Esophagus squamous epithelium (tissue), 4 donors: Measurements from ENCODE around the gene EDEM2.
"Not testable (repeated sequence)": the region's sequence is repeated elsewhere in the genome, so short reads cannot be mapped to it uniquely, and the experiment has no call there.

Experiments
- CTCF ChIP-seq, 6 experiments: fragments of 450-650 bp in 4 of 6; fragments of 200-600 bp in 2 of 6; sonication (generic) in 2 of 6; IDR thresholded peaks; one replicate each; pipeline ENCODE4 v1.5.1; 2016 to 2019; ENCODE audit warnings: antibody characterized with exemption in 6 of 6, mild to moderate bottlenecking in 4 of 6, moderate library complexity in 4 of 6
- POLR2A ChIP-seq, 4 donors: fragments of 450-650 bp; IDR thresholded peaks; one replicate each; pipeline ENCODE4 v1.6.1; 2017; ENCODE audit warnings: antibody characterized with exemption in 4 of 4, mild to moderate bottlenecking in 4 of 4, moderate library complexity in 3 of 4

DNA sequence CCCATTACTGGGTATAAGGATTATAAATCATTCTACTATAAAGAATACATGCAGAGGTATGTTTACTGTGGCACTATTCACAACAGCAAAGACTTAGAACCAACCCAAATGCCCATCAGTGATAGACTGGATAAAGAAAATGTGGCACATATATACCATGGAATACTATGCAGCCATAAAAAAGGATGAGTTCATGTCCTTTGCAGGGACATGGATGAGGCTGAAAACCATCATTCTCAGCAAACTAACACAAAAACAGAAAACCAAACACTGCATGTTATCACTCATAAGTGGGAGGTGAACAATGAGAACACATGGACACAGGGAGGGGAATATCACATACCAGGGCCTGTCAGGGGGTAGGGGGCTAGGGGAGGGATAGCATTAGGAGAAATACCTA, 17.4 kb upstream of the EDEM2 start:
- not testable (repeated sequence) for TF ChIP-seq POLR2A, CTCF (IDR thresholded peaks at IDR 0.05)
